GM10847 (cell line): ENCODE data around the gene HDAC7.

ENCODE experiments used
- POLR2A ChIP-seq: IDR thresholded peaks from 2 replicates; pipeline ENCODE4 v1.6.1; 2011; ENCODE audit not compliant: insufficient read length; ENCODE audit errors: extremely low read depth

HDAC7 gene

DNA sequence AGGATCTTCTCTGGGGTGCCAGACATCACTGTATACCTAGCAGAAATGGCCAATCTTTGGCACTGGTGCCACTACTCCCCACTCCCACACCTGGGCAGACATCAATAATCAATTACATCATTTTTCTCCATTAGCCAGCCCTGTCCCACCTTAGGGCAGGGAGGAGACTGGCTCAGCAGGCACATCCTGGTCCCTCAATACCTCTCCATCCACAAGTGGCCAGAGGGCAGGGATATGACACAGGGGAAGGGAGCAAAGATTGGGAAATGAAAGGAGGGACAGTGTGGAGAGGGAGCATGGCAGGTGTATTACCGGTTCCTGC, 71.2 kb downstream of the HDAC7 start:
- no peak for TF ChIP-seq POLR2A

DNA sequence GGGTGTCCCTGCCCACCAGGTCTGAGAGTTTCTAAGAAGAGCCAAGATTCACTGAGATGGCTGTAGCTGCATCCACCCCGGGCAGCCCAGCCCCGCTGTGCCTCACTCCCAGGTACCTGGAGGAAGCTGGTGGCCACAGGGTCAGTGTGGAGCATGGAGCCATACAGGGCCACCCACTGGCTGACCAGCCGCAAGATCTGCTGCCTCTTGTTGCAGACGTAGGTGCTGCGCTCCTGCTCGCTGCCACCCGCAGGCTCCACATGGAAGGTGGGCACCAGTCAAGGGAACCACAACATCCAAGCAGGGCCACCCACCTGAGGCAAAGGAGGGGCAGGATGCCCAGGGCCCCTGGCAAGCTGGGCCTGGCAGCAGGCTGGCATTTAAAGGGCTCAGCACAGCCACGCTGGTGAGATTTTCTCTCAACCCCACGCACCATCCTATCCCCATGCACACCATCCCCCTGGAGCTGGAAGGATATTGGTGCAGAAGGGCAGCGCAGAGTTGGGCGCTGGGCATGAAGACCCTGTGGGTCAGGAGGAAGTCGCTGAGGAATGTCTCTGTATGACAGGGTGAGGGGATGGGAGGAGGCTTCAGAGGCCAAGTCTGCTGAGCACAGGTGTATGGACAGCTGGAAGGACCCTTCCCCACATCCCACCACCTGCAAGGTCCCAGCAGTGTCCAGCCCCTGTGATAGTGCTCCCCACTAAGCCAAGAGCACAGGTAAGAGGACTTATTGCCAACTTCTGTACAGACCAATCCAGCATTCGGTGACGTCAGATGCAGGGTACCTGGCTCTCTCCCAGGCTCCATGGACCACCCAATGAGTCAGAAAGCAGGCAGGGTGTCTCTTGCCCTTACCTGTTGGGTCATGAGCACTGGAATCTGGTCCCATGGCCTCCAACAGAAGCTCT, 71.9 kb downstream of the HDAC7 start:
- TF ChIP-seq POLR2A, result no peak

DNA sequence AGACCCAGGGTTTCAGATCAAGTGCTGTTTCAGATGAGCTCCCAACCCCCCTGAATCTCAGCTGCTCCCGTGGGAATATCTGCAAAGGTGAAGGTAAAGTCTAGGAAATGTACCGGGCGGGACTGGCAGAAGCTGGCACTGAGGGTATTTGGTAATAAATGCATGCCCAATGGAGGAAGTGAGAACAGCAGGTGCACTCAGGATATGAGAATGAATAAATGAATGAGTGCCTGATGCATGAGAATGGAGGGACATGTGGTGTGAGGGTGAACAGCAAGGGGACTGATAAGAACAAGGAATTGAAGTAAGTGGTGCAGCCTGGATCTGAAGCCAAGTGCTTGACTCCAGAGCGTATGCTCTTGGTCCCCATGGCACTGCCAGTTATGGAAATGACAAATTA, 72.6 kb downstream of the HDAC7 start:
- TF ChIP-seq POLR2A, result no peak

DNA sequence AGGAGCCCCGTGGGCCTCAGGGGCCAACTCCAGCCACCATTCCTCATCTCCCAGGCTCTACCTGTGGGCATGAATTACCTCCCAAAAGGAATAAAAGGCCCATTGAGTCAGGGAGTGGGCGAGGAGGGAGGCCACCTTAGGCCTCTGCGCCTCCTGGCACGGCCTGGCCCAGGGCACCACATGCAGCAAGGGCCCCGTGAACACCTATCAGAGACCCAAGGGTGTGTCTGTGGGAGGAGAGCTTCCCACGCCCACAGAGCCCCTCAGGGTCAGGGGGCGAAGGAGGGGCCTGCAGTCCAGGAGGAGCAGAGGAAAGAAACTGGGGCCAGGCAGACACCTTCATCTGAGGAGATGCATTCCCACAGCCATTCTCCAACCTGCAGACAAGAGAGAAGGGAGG, 73.2 kb downstream of the HDAC7 start:
- no peak for TF ChIP-seq POLR2A

DNA sequence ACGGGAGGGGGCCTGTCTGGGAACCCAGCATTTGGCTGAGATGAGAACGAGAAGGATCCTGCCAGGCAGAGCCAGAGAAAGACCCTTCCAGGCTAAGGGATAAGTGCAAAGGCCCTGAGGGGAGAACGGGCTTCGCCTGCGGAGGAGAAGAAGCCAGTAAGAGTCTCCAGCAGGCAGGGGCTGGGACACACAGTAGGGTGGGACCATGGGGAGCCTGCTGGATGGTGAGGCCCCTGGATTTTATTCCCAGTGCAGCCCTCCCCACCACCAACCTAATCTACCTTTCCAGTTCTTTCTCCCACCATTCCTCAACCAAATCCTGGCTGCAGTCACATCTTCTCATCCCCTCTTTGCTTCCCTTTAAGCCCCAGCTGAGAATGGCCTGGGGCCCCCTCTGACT, 73.6 kb downstream of the HDAC7 start:
- no peak for TF ChIP-seq POLR2A

DNA sequence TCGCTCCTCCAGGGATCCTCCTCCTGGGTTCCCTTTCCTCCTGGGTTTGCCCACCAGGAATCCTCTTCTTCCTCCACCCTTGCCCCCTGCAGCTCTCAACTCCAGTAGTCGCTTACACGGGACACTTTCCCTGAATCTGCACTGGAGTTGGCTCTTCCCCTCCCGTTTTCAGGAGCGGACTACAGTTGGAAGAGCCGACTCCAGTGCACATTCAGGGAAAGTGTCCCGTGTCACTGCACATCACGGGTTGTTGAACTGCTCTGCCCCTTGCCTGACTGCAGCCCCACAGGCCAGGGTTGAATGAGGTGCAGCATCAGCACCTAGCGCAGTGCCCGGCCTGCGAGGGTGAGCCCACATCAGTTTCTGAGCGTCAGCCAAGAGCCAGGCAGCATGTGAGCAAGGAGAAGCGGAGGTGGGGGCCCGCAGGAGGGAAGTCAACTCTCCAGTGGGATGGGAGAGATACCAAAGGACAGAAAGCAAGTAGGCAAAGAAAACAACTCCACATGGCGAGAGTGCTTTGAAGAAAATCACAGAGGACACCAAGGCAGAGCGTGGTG, 74.1 kb downstream of the HDAC7 start:
- TF ChIP-seq POLR2A, result no peak

DNA sequence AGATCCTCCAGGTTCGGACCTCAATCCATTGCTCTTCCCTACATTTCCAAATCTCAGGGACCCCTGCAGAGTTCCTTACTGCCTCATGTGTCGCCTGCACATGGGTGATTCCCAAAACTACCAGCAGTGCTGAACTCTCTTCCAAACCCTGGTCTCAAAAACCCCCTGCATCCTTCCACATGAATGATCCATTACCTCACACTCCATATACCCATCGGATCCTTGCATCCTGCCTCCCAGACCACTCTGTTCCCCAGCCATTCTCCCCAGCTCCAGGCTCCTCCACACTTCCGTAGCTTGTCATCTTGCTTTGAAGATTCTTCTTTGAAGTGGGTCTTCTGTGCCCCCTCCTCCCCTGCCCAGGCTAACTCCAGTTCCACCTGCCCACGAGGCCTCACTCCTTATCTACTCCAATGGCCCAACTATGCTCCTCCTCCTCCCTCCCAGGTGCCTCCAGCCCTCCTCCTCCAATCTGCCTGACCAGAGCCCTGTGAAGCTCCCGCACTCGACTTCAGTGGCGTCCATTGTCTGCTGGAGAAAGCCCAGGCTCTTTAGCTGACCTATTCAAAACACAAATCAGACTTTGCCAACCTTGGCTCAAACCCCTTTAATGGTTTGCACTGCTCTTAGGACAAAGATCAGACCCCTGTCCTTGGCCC, 74.8 kb downstream of the HDAC7 start:
- no peak for TF ChIP-seq POLR2A

DNA sequence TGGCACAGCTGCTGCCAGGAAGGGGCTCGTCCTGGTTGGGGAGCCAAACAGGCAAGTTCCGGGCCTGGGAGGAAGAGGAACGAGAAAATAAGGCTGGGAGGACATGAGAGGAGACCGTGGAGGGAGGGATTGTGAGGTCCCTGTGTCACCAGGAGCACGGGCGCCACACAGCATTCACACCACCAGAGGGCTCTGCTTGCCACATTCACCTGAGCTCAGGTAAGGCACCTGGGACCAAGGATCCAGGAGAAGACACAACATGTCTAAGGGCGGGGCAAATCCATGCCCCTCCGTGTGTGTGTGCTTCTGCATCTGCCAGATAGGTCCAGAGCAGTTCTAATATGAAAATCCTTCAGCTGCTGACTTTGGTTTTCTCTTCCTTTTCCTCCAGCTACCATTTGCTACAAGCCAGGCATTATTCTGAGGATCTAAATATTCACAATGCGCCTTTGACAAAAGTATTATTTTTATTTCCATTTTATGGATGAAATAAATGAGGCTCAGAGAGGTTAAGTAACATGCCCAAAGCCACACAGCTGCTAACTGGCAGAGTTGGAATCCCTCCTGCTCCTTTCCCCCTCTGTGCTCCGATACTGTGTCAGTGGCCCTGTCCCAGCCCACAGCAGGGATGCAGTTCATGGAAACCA, 75.6 kb downstream of the HDAC7 start:
- TF ChIP-seq POLR2A, result no peak

DNA sequence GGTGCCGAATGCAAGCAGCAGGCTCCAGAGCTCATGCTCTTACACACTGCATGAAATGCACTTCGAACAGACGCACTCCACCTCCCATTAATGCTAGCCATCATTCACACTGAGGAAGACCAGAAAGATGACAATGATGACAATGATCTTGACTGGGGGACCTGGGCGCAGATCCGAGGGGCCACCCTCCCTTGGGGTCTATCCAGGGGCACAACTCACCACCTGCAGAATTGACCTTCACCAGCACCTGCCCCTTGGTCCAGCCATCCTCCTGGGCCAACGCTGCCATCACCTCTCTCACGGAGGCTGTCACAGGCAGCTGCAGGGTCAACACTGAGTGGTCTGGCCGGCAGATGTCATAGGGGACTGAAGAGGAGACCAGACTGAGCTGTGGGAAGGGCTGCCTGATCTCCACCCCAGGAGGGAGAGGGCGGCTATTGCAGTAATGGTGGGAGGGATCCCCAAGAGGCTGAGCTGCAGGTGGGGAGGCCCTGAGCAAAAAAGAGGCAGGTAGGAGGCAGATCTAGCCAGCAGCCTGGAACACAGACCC, 76.3 kb downstream of the HDAC7 start:
- no peak for TF ChIP-seq POLR2A

DNA sequence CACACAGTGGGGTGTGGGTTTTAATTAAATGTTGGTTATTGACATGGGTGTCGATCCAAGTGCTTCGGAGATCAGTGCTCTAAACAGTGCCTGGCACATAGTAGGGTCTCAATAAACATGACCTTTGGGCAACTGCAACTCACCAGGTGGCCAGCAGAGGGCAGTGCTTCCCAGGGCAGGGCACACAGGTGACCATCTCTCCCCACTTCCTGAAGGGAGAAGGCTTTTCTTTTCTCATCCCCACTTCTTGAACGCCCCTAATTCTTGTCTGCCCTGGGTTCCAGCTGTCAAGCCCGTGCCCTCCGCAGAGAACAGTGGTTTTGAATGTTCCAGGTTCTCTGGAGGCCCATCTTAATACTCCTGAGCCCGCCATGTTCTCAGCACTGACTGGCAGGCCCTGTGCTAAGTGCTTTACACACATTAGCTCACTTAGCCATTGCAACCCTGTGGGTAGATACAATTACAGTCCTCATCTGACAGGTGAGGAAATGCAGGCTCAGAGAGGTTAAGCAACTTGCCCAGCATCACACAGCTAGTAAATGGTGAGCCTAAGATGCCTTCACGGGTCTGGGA, 77.4 kb downstream of the HDAC7 start:
- no peak for TF ChIP-seq POLR2A

DNA sequence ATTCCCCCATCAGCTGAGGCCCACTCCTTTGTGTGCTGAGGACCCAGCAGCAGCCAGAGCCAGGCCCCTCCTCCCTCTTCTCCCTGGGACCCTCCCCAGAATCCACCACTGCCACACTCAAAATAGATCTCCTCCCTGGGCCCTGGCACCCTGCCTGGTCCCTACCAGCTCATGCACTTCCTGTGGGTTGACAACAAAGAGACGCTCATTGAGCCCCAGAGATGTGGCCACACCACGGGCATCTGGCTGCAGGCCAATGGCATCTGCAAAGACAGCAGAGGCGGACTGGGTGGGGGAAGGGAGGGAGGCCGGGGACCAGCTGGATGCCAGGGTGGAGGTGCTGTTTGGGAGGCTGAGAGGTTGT, 78.4 kb downstream of the HDAC7 start:
- TF ChIP-seq POLR2A, result no peak

DNA sequence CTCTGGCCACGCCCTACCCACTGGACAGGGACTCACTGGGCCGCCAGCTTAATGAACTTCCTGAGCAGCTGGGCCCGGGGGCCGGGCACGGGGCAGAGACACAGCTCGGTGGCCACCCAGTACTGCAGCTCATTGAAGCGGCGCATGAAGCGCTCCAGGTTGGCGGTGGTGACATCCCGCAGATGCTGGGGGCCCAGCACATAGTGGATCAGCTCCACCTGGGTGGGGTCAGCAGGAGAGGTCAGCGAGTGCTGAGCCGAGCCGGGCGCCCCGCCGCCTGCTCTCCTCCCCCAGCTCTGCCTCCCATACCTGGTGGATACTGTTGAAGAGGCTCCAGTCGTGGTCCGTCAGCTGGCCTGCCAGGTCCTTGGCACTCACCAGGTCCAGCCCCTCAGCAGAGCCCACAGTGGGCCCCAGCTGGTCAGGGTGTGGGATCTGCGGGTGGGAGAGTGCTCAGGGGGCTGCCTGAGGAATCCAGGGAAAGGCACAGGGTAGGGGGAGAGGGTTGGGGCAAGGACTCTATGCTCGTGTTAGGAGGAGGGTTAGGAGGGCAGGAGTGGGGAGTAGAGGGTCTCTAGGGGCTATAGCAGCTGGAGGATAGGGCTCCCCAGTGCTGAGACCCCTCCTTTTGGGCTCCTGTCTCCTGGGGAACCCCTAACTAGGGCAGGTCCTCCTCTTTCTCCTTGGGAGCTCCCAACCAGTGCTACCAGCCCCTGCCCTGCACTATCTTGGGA, 78.9 kb downstream of the HDAC7 start:
- TF ChIP-seq POLR2A, result no peak

DNA sequence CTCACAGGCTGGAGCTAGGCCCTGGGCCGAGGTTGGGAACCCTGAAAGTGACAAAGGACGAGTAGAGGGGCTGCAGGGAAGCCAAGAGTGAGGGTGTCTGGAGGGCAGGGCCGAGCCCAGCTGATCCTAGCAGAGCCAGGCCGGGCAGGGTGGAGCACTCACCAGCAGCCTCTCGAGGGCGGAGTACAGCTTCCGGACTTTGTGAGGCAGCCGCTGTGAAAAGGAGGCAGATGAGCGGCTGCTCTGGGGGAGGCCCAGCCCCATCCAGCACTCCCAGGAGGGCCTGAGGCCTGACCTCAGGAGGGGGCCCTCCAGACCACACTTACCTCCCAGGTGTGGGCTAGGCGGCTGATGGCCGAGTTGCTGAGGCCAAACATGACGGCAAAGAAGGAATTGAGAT, 79.7 kb downstream of the HDAC7 start:
- TF ChIP-seq POLR2A, result no peak

DNA sequence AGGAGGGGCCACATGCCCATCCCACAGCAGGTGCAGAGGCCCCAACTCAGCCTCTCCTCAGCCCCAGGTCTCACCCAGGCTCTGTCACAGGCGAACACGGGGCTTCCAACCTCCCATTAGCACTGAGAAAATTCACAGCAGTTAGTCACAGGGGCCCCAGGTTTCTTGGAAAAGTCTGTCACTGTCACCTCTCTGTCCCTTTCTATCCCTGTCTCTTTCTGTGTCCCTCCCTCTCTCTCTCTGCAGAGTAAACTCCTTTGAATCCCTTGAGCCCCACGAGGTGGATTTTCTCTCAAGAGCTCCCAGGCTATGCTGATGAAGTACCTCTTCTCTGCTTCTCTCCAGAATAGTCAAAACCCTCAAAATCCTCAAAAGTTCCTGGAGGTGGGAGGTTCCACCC, 80.4 kb downstream of the HDAC7 start:
- TF ChIP-seq POLR2A, result no peak
